Stimulated activated CD4-positive, alpha-beta T cell treated with anti-CD3 and anti-CD28 coated beads, Interleukin-15, amount 100 ng/mL, for 24 hours (primary cell): ENCODE data around the gene ASXL1.

ENCODE experiments used
- DNase-seq: peaks from one replicate; pipeline ENCODE4 v3.0.0-alpha.2; 2020

Gene ASXL1

DNA sequence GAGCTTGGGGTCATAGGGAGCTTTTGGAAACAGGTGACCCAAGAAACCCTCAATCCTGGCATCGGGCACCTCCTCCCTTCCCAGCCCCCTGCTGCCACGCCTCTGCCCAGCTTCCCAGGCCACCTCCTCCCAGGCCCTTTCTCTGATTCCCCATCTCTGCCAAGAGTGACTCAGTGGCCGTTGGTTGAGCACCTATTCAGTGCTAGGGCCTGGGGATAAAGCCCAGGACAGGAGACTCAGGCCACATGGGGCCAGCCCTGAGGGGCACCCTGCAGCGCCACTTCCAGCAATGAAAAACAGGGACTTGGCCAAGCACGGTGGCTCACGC is 110.1 kb downstream of the ASXL1 start:
- DNase-seq, result no peak

GRCh38 chr20:32468860-32469259 is 110.7 kb downstream of the ASXL1 start:
- DNase-seq, result no peak

GRCh38 chr20:32470025-32470861 is 112.1 kb downstream of the ASXL1 start:
- DNase-seq, result no peak

GRCh38 chr20:32470940-32471339 is 112.8 kb downstream of the ASXL1 start:
- no peak for DNase-seq

- no peak for DNase-seq
Measured at GRCh38 chr20:32472581-32473207, 114.6 kb downstream of the ASXL1 start.

DNA sequence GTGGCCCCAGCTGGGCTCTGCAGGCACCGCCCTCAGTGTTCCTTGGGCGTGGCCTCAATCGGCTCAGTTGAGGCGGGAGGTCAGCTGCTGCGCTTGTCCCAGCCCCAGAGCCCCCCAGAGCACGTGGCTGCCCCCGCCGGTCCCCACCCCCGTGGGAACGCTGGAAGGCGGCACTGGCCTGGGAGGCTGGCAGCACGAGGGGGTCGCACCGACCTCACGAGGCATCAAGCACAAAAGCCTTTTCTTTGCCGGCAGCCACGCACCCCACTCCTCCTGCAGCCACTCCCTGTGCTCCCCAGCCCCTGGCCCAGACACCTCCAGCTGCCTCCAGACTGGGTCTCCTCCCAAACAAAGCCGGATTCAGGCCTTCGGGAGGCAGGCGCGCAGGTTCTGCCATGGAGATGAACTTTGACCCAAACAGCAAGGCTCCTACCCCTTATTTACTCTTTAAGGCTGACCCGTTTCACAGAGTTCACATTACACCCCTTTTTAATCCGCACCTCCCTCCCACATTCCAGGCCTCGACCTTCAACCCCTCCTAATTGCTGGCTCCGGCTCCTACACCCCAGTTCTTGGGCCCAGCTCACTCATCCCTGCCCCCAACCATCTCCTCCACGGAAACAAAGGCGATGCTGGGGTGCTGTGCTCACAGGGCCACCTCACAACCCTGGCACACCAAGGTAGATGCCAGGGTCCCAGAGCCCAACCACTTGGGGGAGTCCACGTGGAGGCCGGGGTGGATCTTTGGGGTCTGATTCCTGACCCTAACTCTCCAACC is 115.3 kb downstream of the ASXL1 start:
- DNase-seq, result no peak

- no peak for DNase-seq
Measured at GRCh38 chr20:32474009-32474716, 116.0 kb downstream of the ASXL1 start.

DNA sequence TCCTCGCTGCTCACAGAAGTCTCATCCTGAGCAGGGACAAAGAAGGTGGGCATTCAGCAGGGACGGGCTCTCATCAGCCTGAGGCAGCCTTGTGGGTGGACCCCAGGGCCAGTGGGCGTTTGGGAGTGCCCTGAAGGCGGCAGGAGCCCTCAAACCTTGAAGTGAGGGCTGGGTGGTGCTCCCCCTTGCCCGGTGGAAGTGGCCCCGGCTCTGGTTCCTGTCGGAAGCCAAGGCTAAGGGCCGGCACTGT is 116.5 kb downstream of the ASXL1 start:
- no peak for DNase-seq

- no peak for DNase-seq
Measured at GRCh38 chr20:32474967-32475811, 117.1 kb downstream of the ASXL1 start.

DNA sequence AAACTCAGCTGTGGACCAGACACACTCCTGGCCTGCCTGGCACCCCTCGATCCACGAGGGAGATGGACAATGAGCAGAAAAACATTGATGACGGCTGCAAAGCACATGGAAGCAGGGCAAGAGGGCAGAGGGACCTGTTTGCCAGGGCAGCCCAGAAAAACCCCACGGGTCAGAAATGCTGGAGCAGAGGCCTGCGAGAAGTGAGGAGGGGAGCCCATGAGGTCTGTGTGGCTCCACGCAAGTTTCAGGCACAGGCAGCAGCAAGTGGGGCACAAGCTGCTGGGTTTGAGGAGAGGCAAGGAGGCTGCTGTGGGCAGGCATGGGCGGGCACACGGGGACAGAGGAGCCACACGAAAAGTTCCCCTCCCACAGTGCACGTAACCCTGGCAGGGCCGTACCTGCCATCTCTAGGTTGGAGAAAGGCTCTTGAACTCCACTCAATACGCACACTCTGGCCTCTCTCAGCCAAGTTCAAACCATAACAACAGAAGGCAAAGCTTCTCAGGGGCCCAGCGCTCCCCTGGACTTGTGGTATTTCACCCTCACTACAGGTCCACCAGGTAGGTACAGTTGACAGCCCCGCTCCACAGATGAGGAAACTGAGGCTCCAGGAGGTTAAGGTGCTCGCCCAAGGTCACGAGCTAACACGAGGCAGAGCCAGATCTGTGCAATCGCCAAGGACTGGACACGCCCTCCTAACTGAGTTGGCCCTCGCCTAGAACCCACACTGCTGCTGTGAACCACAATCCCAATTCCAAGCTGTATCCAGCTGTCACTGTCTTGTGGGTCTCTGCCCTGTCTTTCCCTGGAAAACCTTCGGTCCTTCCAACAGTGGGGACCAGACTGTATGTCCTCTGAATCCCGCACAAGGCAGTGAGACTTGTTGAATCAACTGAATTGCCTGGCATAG is 118.8 kb downstream of the ASXL1 start:
- DNase-seq, result no peak

- DNase-seq, result no peak
Measured at GRCh38 chr20:32477594-32478512, 119.7 kb downstream of the ASXL1 start.

DNA sequence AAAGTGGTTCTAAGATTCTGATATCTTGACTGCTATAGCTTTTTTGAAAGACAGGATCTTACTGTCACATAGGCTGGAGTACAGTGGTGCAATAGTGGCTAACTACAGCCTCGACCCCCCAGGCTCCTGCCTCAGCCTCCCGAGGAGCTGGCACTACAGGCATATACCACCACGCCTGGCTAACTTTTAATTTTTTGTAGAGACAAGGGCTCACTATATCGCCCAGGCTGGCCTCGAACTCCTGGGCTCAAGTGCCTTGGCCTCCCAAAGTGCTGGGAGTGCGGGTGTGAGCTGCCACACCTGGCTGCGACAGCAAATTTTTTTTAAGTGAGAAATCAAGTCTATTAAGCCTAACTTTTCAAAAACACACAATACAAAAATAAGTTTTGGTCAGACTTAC is 120.4 kb downstream of the ASXL1 start:
- DNase-seq, result no peak

GRCh38 chr20:32479012-32479411 is 120.9 kb downstream of the ASXL1 start:
- DNase-seq, result no peak

GRCh38 chr20:32479697-32480171 is 121.6 kb downstream of the ASXL1 start:
- DNase-seq, result no peak

DNA sequence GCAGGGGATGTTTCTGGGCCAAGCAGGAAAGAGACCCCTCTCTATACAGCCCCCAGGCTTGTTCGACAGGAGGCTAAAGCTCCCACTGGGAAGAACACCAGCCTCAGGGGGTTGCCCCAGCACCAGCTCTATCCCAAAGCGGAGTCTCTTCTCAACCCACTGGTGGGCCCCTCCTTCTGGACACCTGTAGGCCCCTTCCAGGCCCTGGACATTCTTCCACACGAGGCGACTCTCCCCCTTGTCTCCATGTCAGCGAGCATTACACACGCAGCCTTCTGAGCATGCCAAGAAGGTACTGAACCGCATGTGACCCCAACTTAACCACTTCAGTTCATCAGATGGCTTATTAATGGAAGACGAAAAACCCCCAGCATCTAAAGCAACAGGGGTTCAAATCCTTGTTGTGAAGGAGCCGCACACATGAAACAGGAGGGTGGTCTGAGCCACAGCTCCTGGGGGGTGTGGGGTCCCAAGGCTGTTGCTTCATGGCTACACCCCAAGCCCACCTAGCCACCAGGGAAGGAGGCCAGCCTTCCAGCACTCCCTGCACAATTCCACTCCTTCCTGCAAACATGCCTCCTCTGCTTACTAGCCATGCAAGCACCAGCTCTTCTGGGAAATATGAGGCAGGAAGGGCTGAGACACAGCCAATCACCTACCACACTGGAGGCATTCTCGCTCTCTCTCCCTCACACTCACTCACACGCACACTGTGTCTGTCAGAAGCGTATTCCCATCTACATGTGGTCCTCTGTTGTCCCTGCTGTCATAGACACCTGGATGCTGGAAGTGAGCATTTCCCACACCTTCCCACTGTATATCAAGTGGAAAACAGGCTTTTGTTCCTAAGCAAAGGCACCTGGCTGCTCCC is 122.5 kb downstream of the ASXL1 start:
- DNase-seq, result no peak

DNA sequence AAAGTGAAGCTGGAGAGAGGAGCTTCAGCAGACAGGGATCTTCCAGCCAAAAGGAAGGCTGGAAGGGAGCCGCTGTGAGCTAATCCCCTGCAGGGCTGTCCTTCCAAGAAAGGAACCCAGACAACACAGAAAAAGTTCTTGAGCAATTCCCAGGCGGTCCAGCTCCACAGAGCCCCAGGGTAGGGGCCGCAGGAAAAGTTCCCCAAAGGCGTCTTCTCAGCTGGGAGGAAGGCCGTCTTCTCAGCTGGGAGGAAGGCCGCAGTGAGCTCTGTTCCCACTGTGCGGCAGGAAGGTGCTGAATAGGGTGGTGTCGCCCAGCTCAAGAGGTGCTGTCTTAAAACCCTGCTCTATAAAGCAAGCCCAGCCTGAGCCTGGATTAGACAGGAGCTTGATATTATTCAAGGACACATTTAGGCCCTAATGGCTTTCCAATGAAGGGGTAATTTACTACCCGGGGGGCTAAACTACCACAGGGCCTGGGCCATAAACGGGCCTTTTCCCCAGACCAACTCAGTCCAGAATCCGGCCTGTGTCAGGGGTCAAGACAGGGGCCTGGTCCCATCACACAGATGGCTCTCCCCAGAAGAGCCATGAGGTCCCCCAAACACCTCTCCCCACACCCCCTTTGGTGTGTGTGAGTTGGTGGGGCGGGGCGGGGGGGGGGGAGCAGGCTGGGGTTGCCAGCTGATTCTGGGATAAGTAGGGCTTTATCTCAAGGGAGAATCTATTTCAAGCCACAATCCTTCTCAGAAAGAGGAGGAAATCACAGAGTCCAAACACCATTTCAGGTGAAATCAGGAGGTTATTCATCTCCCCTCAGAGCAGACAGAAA is 123.4 kb downstream of the ASXL1 start:
- no peak for DNase-seq

DNA sequence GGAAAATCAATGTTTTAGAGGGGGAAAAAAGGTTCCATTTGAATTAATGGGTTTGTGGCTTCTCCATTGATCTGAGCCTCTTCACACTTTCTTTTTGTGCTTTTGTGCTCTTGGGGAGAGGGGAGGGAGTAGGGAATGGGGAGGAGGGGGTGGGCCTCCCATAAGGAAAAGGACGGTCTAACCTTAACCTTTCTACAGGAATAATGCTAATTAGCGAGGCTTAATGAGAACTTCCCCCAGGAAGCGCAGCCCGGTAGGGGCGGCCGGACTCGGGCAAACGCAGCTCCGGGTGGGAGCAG is 124.0 kb downstream of the ASXL1 start:
- no peak for DNase-seq
